CD14-positive monocyte (primary cell): ENCODE data around the gene UBE4A. TPM values are rescaled to one million over a fixed set of nuclear protein-coding genes. Genes with fewer than 3 reads are reported as not detected.
A peak's percentile ranks its signal among the peaks of the same experiment; 100 is the strongest.

Source experiments
- DNase-seq, 3 donors: peaks; one replicate each; pipeline ENCODE4 v3.0.0-alpha.2; 2011 to 2022
- H2AFZ ChIP-seq: 2 replicates; pipeline ENCODE4 v1.6.0; 2012; ENCODE audit warnings: mild to moderate bottlenecking, low read depth, low read length, inconsistent platforms; ENCODE audit not compliant: insufficient read depth, poor library complexity, severe bottlenecking
- H3K27ac ChIP-seq, 2 donors: 1 replicate in 1 of 2; 2 replicates in 1 of 2; pipeline ENCODE4 v1.5.1; 2012 to 2013; ENCODE audit warnings: low read length in 2 of 2, control low read depth in 1 of 2, inconsistent platforms in 1 of 2, low read depth in 1 of 2, mild to moderate bottlenecking in 1 of 2
- H3K27me3 ChIP-seq, 2 donors: one replicate each; pipeline versions ENCODE4 v1.6.0 to v1.6.1; 2011 to 2013; ENCODE audit warnings: low read length in 2 of 2; ENCODE audit not compliant: control insufficient read depth in 2 of 2, insufficient read depth in 2 of 2
- H3K36me3 ChIP-seq, 2 donors: replicated peaks in 1 of 2; 1 replicate in 1 of 2; 2 replicates in 1 of 2; pipeline versions ENCODE4 v1.5.1 to v1.6.1; 2012 to 2013; ENCODE audit warnings: low read length in 2 of 2, control low read depth in 1 of 2, inconsistent platforms in 1 of 2, mild to moderate bottlenecking in 1 of 2; ENCODE audit not compliant: insufficient read depth in 2 of 2, control insufficient read depth in 1 of 2
- H3K4me1 ChIP-seq, 2 donors: 1 replicate in 1 of 2; 2 replicates in 1 of 2; pipeline versions ENCODE4 v1.5.1 to v1.6.1; 2012 to 2013; ENCODE audit warnings: low read length in 2 of 2, control low read depth in 1 of 2, inconsistent platforms in 1 of 2, mild to moderate bottlenecking in 1 of 2, moderate library complexity in 1 of 2; ENCODE audit not compliant: insufficient read depth in 2 of 2, control insufficient read depth in 1 of 2
- H3K4me2 ChIP-seq: replicated peaks from 2 replicates; pipeline ENCODE3; 2012; ENCODE audit warnings: low read length, moderate library complexity, mild to moderate bottlenecking; ENCODE audit not compliant: poor library complexity, severe bottlenecking; ENCODE audit errors: extremely low read depth
- H3K4me3 ChIP-seq, 3 experiments: fragments of 200-600 bp in 1 of 3; sonication (generic) in 1 of 3; replicated peaks in 1 of 3; 1 replicate in 2 of 3; 2 replicates in 1 of 3; pipeline ENCODE4 v1.5.1; 2011 to 2013; ENCODE audit warnings: low read length in 3 of 3, mild to moderate bottlenecking in 3 of 3, control low read depth in 2 of 3, low read depth in 2 of 3, inconsistent platforms in 1 of 3, moderate library complexity in 1 of 3
- H3K79me2 ChIP-seq: 2 replicates; pipeline ENCODE4 v1.6.0; 2012; ENCODE audit warnings: mild to moderate bottlenecking, control low read depth, inconsistent platforms, low read length, moderate library complexity; ENCODE audit not compliant: insufficient read depth
- H3K9ac ChIP-seq: 2 replicates; pipeline ENCODE4 v1.6.0; 2017; ENCODE audit warnings: low read length, mild to moderate bottlenecking; ENCODE audit not compliant: insufficient read depth, poor library complexity, severe bottlenecking
- H3K9me3 ChIP-seq, 2 donors: replicated peaks in 1 of 2; 1 replicate in 1 of 2; 2 replicates in 1 of 2; pipeline versions ENCODE4 v1.5.1 to v1.6.1; 2012 to 2013; ENCODE audit warnings: low read length in 2 of 2, control low read depth in 1 of 2; ENCODE audit not compliant: control insufficient read depth in 1 of 2, insufficient read depth in 1 of 2
- H4K20me1 ChIP-seq: 2 replicates; pipeline ENCODE4 v1.6.0; 2012; ENCODE audit warnings: mild to moderate bottlenecking, low read length, control low read depth, moderate library complexity; ENCODE audit not compliant: insufficient read depth
- H3K27ac Mint-ChIP-seq, 7 donors: one replicate each; pipeline ENCODE4 v1.8.0; 2020; ENCODE audit warnings: mild to moderate bottlenecking in 7 of 7, mixed read lengths in 7 of 7, moderate library complexity in 6 of 7, inconsistent platforms in 2 of 7
- H3K27me3 Mint-ChIP-seq, 3 donors: one replicate each; pipeline ENCODE4 v1.8.0; 2021 to 2022; ENCODE audit warnings: low read depth in 3 of 3, mild to moderate bottlenecking in 3 of 3, mixed read lengths in 3 of 3, moderate library complexity in 3 of 3, inconsistent platforms in 1 of 3
- H3K36me3 Mint-ChIP-seq, 2 donors: one replicate each; pipeline ENCODE4 v1.8.0; 2020; ENCODE audit warnings: mixed read lengths in 2 of 2, inconsistent platforms in 1 of 2, mild to moderate bottlenecking in 1 of 2
- H3K4me1 Mint-ChIP-seq: one replicate; pipeline ENCODE4 v1.8.0; 2020; ENCODE audit warnings: mild to moderate bottlenecking, mixed read lengths
- H3K4me3 Mint-ChIP-seq, 2 donors: one replicate each; pipeline ENCODE4 v1.8.0; 2020; ENCODE audit warnings: mild to moderate bottlenecking in 2 of 2, mixed read lengths in 2 of 2, moderate library complexity in 1 of 2
- H3K9me3 Mint-ChIP-seq, 7 donors: one replicate each; pipeline ENCODE4 v1.8.0; 2020 to 2022; ENCODE audit warnings: mixed read lengths in 7 of 7, mild to moderate bottlenecking in 6 of 7, moderate library complexity in 6 of 7, inconsistent platforms in 2 of 7
- WGBS: methylation state at CpG from one replicate; pipeline ENCODE4 v1.1.5; 2013; ENCODE audit warnings: missing lambda C conversion rate; ENCODE audit not compliant: insufficient coverage; 5-methylcytosine and 5-hydroxymethylcytosine counted together
- intact Hi-C, 2 donors: fragments of 100-400 bp; cut with micrococcal nuclease; formaldehyde crosslinking; loops; one replicate each; pipeline versions ENCODE4 v1.15.0 to v1.15.1; 2023
- polyA plus RNA-seq, 3 donors: library from polyadenylated mRNA; depleted of rRNA in 1 of 3; unstranded in 2 of 3; stranded (reverse) in 1 of 3; fragments of 300-500 nt in 2 of 3; fragments of >200 nt in 1 of 3; fragmentation: Illumina TruSeq in 2 of 3; gene quantifications; 1 replicate in 2 of 3; 2 replicates in 1 of 3; pipeline ENCODE4 v1.2.3, GENCODE V29; 2012 to 2021
- TF ChIP-seq, protein P1 (sequence below): fragments of 200-600 bp; IDR thresholded peaks from one replicate; pipeline ENCODE4 v1.8.0; 2022; ENCODE audit warnings: antibody characterized with exemption, mild to moderate bottlenecking

The UBE4A gene
- polyA plus RNA-seq, 3 donors = 21.6 to 33.9 (median 22.7) TPM

DNA sequence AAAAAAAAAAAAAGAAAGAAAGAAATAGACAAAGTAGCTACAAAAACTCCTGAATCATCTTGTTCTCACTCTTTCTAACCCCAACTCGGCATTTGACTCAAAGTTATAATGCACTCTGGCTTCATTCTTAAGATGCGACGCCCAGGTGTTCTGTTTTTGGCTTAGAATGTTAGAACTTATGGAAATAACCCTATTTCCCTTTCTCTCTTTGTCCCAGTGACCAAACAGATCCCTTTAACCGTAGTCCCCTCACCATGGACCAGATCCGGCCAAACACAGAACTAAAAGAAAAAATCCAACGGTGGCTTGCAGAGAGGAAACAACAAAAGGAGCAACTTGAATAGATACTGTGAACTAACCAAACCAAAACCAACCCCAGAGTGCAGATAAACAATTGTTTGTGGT, 36.7 kb downstream of the UBE4A start:
- Histone ChIP-seq H2AFZ (no peak overlapping the region), H3K79me2 (no peaks in the 10 kb centered on the region), H3K27ac (no peak overlapping the region), H3K4me3 (no peak overlapping the region), H3K27me3 (no peaks in the 10 kb centered on the region), H3K4me2 (no peak overlapping the region), H3K4me1 (peaks cover 5 to 7% of the 10 kb centered on the region in 2 donors), H4K20me1 (no peaks in the 10 kb centered on the region), H3K9me3 (no peaks in the 10 kb centered on the region), H3K9ac (no peak overlapping the region), H3K36me3 (peaks cover 63 to 88% of the 10 kb centered on the region in 2 donors)
- DNase-seq = no peak
- H3K4me3 Mint-ChIP-seq = no peak overlapping the region
- peaks cover 8% of the 10 kb centered on the region for H3K4me1 Mint-ChIP-seq
- peaks cover 0 to 3% (median 0%) of the 10 kb centered on the region in 3 donors for H3K27me3 Mint-ChIP-seq
- no peaks in the 10 kb centered on the region for H3K9me3 Mint-ChIP-seq
- peak overlapping the region in 2 of 7 donors; percentile 3 to 55 for H3K27ac Mint-ChIP-seq
- H3K36me3 Mint-ChIP-seq = peaks cover 56 to 66% of the 10 kb centered on the region in 2 donors
- intact Hi-C loops = loop anchor here in 1 of 2 donors (5.0 kb wide), 1 partner anchor 91 kb away; no protein-coding TSS in a partner anchor
- TF ChIP-seq, protein P1, sequence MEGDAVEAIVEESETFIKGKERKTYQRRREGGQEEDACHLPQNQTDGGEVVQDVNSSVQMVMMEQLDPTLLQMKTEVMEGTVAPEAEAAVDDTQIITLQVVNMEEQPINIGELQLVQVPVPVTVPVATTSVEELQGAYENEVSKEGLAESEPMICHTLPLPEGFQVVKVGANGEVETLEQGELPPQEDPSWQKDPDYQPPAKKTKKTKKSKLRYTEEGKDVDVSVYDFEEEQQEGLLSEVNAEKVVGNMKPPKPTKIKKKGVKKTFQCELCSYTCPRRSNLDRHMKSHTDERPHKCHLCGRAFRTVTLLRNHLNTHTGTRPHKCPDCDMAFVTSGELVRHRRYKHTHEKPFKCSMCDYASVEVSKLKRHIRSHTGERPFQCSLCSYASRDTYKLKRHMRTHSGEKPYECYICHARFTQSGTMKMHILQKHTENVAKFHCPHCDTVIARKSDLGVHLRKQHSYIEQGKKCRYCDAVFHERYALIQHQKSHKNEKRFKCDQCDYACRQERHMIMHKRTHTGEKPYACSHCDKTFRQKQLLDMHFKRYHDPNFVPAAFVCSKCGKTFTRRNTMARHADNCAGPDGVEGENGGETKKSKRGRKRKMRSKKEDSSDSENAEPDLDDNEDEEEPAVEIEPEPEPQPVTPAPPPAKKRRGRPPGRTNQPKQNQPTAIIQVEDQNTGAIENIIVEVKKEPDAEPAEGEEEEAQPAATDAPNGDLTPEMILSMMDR = no peak
- WGBS = no CpG with 5 or more reads among the region's 6 CpGs

DNA sequence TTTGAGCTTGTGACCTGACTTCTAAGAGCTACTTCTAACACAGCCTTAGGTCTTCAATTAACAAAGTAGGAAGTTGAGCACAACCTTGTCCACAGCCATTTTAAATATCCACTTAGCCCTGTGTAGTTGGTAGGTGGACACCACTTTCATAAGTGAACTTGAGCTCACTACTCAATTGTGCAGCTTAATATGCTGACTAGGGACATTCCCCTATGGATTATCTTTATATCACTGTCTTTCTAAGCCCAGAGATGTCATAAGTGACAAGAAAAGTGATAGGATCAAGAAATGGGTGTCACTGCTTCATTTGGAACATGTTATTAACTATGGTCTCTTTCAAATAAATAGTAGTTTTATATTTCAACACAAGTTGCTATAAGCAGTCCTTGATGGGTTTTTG, 38.0 kb downstream of the UBE4A start:
- H3K9me3 ChIP-seq = no peaks in the 10 kb centered on the region
- Mint-ChIP-seq H3K36me3 (peaks cover 46 to 52% of the 10 kb centered on the region in 2 donors), H3K4me1 (peaks cover 14% of the 10 kb centered on the region), H3K9me3 (no peaks in the 10 kb centered on the region), H3K4me3 (no peak overlapping the region), H3K27ac (no peak overlapping the region), H3K27me3 (no peaks in the 10 kb centered on the region)
- no peak overlapping the region for H3K4me3 ChIP-seq
- H3K36me3 ChIP-seq = peaks cover 53 to 74% of the 10 kb centered on the region in 2 donors
- intact Hi-C loops = loop anchor here in 1 of 2 donors (5.0 kb wide), 1 partner anchor 90 kb away; no protein-coding TSS in a partner anchor
- no peak overlapping the region for H3K4me2 ChIP-seq
- H3K27me3 ChIP-seq = no peaks in the 10 kb centered on the region
- no peak overlapping the region for H3K9ac ChIP-seq
- peaks cover 10 to 12% of the 10 kb centered on the region in 2 donors for H3K4me1 ChIP-seq
- DNase-seq = no peak
- no peak overlapping the region for H3K27ac ChIP-seq
- no peak overlapping the region for H2AFZ ChIP-seq
- peaks cover 10% of the 10 kb centered on the region for H4K20me1 ChIP-seq
- peaks cover 12% of the 10 kb centered on the region for H3K79me2 ChIP-seq
- TF ChIP-seq, protein P1 = no peak
